ENCODE results near the gene SNX13.

The SNX13 gene

DNA sequence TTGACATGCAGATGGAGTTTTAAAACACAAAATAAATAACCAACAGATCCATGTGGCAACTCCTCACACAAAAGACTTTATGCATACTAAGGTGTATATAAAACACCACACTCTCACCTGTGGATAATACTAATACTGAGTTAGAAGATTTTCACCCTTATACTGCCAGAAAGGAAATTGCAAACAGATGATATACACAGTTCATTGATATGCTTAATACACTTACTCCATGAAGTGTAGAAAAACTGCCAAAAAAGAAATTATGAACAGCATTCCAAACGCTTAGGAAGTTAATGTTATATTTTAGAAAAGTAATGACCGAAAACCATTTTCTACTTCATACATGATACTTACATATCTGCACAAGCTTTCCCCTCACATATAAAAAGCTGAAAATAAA lies 17.6 kb upstream of the SNX13 start:
- no peak for DNase-seq (ENCODE audit: low read depth in 1 of 2, low spot score in 1 of 2)
- no peak overlapping the region for H3K4me3 ChIP-seq (replicated peaks; ENCODE audit: insufficient read depth, low read length)
- H3K27me3 ChIP-seq (ENCODE audit: insufficient read depth, poor library complexity, severe bottlenecking), result no peaks in the 10 kb centered on the region
- TF ChIP-seq POLR2AphosphoS5 (IDR thresholded peaks at IDR 0.05; ENCODE audit: low read depth) (no peak), GABPA (IDR thresholded peaks at IDR 0.05; ENCODE audit: low read depth) (no peak), SPI1 (IDR thresholded peaks at IDR 0.05; ENCODE audit: borderline replicate concordance, low read depth) (no peak)
- TF ChIP-seq, protein P1, sequence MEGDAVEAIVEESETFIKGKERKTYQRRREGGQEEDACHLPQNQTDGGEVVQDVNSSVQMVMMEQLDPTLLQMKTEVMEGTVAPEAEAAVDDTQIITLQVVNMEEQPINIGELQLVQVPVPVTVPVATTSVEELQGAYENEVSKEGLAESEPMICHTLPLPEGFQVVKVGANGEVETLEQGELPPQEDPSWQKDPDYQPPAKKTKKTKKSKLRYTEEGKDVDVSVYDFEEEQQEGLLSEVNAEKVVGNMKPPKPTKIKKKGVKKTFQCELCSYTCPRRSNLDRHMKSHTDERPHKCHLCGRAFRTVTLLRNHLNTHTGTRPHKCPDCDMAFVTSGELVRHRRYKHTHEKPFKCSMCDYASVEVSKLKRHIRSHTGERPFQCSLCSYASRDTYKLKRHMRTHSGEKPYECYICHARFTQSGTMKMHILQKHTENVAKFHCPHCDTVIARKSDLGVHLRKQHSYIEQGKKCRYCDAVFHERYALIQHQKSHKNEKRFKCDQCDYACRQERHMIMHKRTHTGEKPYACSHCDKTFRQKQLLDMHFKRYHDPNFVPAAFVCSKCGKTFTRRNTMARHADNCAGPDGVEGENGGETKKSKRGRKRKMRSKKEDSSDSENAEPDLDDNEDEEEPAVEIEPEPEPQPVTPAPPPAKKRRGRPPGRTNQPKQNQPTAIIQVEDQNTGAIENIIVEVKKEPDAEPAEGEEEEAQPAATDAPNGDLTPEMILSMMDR (IDR thresholded peaks at IDR 0.05; ENCODE audit: insufficient read depth, low read length), result no peak
- TF ChIP-seq, protein P2, sequence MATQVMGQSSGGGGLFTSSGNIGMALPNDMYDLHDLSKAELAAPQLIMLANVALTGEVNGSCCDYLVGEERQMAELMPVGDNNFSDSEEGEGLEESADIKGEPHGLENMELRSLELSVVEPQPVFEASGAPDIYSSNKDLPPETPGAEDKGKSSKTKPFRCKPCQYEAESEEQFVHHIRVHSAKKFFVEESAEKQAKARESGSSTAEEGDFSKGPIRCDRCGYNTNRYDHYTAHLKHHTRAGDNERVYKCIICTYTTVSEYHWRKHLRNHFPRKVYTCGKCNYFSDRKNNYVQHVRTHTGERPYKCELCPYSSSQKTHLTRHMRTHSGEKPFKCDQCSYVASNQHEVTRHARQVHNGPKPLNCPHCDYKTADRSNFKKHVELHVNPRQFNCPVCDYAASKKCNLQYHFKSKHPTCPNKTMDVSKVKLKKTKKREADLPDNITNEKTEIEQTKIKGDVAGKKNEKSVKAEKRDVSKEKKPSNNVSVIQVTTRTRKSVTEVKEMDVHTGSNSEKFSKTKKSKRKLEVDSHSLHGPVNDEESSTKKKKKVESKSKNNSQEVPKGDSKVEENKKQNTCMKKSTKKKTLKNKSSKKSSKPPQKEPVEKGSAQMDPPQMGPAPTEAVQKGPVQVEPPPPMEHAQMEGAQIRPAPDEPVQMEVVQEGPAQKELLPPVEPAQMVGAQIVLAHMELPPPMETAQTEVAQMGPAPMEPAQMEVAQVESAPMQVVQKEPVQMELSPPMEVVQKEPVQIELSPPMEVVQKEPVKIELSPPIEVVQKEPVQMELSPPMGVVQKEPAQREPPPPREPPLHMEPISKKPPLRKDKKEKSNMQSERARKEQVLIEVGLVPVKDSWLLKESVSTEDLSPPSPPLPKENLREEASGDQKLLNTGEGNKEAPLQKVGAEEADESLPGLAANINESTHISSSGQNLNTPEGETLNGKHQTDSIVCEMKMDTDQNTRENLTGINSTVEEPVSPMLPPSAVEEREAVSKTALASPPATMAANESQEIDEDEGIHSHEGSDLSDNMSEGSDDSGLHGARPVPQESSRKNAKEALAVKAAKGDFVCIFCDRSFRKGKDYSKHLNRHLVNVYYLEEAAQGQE (IDR thresholded peaks at IDR 0.05; ENCODE audit: insufficient replicate concordance, low read depth), result no peak
- no peak overlapping the region for H3K27ac ChIP-seq (replicated peaks)

DNA sequence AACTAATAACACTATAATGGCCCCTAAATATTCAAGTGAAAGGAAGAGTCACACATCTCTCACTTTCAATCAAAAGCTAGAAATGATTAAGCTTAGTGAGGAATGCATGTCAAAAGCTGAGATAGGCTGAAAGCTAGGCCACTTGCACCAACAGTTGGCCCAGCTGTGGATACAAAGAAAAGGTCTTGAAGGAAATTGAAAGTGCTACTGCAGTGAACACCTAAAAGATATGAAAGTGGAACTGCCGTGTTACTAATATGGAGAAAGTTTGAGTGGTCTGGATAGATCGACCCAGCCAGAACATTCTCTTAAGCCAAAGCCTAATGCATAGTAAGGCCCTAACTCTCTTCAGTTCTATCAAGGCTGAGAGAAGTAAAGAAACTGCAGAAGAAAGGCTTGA lies 12.1 kb upstream of the SNX13 start:
- Histone ChIP-seq H3K4me3 (replicated peaks; ENCODE audit: insufficient read depth, low read length) (no peak overlapping the region), H3K27me3 (ENCODE audit: insufficient read depth, poor library complexity, severe bottlenecking) (no peaks in the 10 kb centered on the region), H3K27ac (replicated peaks) (no peak overlapping the region)
- DNase-seq (ENCODE audit: low read depth in 1 of 2, low spot score in 1 of 2), result no peak
- no peak for TF ChIP-seq POLR2AphosphoS5 (IDR thresholded peaks at IDR 0.05; ENCODE audit: low read depth)
- no peak for TF ChIP-seq GABPA (IDR thresholded peaks at IDR 0.05; ENCODE audit: low read depth)
- TF ChIP-seq, protein P2 (IDR thresholded peaks at IDR 0.05; ENCODE audit: insufficient replicate concordance, low read depth), result no peak
- TF ChIP-seq, protein P1 (IDR thresholded peaks at IDR 0.05; ENCODE audit: insufficient read depth, low read length), result no peak
- no peak for TF ChIP-seq SPI1 (IDR thresholded peaks at IDR 0.05; ENCODE audit: borderline replicate concordance, low read depth)

DNA sequence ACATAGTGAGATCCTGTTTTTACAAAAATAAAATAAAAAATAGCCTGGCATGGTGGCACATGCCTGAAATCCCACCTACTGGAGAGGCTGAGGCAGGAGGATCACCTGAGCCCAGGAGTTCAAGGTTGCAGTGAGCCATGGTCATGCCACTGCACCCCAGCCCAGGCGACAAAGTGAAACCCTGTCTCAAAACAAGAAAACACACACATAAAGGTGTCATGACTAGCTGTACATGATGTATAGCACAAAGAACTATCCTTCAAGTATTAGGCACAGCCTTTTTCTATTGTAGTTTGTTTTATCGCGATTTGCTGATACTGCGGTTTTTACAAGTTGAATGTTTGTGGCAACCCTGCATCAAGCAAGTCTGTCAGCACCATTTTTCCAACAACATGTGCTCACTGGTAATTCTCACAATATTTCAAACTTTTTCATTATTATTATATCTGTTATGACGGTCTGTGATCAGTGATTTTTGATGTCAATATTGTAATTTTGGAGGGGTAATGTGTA lies 11.5 kb upstream of the SNX13 start:
- no peak overlapping the region for H3K27ac ChIP-seq (replicated peaks)

More for the DNA sequence above, 11.5 kb upstream of the SNX13 start:
- no peak for DNase-seq (ENCODE audit: low read depth in 1 of 2, low spot score in 1 of 2)
- Histone ChIP-seq H3K4me3 (replicated peaks; ENCODE audit: insufficient read depth, low read length) (no peak overlapping the region), H3K27me3 (ENCODE audit: insufficient read depth, poor library complexity, severe bottlenecking) (no peaks in the 10 kb centered on the region)
- TF ChIP-seq, protein P1 (IDR thresholded peaks at IDR 0.05; ENCODE audit: insufficient read depth, low read length), result no peak
- TF ChIP-seq GABPA (IDR thresholded peaks at IDR 0.05; ENCODE audit: low read depth), result no peak
- TF ChIP-seq, protein P2 (IDR thresholded peaks at IDR 0.05; ENCODE audit: insufficient replicate concordance, low read depth), result no peak
- TF ChIP-seq POLR2AphosphoS5 (IDR thresholded peaks at IDR 0.05; ENCODE audit: low read depth), result no peak
- no peak for TF ChIP-seq SPI1 (IDR thresholded peaks at IDR 0.05; ENCODE audit: borderline replicate concordance, low read depth)

Measured in HL-60 (cell line).